PC-9 (cell line): ENCODE measurements around the gene DNAJC28. TPM values are rescaled to one million over a fixed set of nuclear protein-coding genes. Genes with fewer than 3 reads are reported as not detected.
"Not testable (repeated sequence)": the region's sequence is repeated elsewhere in the genome, so short reads cannot be mapped to it uniquely, and the experiment has no call there.

ENCODE experiments used
- BruUV-seq: library from RNA; stranded (reverse); fragments of 400-500 nt; replicated peaks from 2 replicates; lab custom pipeline; 2021; lab: Mats Ljungman, UMichigan
- CTCF ChIA-PET: fragments of 300-600 bp; sonication (Branson Sonifier 250); formaldehyde crosslinking; loops from one replicate; lab custom pipeline; 2022; ENCODE audit warnings: antibody characterized with exemption; lab: Charles Lee
- POLR2A ChIA-PET: fragments of 300-600 bp; sonication (Branson Sonifier 250); formaldehyde crosslinking; loops from one replicate; lab custom pipeline; 2022; ENCODE audit warnings: antibody characterized with exemption; ENCODE audit not compliant: unreplicated experiment; lab: Charles Lee
- DNase-seq, 2 experiments: peaks; one replicate each; pipeline versions ENCODE4 v3.0.0 to v3.0.0-alpha.2; 2015 to 2022; ENCODE audit warnings: mixed read lengths in 1 of 2
- H2AFZ ChIP-seq: fragments of 200-600 bp; sonication (generic); 2 replicates; pipeline ENCODE4 v1.8.1; 2017; ENCODE audit warnings: antibody characterized with exemption
- H3F3A ChIP-seq: fragments of 200-600 bp; sonication (generic); 2 replicates; pipeline ENCODE4 v1.8.1; 2017; ENCODE audit warnings: antibody characterized with exemption, mild to moderate bottlenecking, low read depth; ENCODE audit not compliant: insufficient read depth
- H3K27ac ChIP-seq: fragments of 200-600 bp; sonication (generic); 2 replicates; pipeline ENCODE4 v1.6.1; 2016; ENCODE audit warnings: mixed run types
- H3K27me3 ChIP-seq: fragments of 200-600 bp; sonication (generic); 2 replicates; pipeline ENCODE4 v1.6.1; 2016; ENCODE audit warnings: low read depth, mixed run types; ENCODE audit not compliant: insufficient read depth
- H3K36me3 ChIP-seq: fragments of 200-600 bp; sonication (generic); 2 replicates; pipeline ENCODE4 v1.6.1; 2016; ENCODE audit warnings: low read depth, mixed run types
- H3K4me1 ChIP-seq: fragments of 200-600 bp; sonication (generic); replicated peaks from 2 replicates; pipeline ENCODE4 v1.6.1; 2016; ENCODE audit warnings: mixed run types; ENCODE audit not compliant: insufficient read depth
- H3K4me2 ChIP-seq: fragments of 200-600 bp; sonication (generic); 2 replicates; pipeline ENCODE4 v1.6.1; 2017; ENCODE audit warnings: mixed run types
- H3K4me3 ChIP-seq: fragments of 200-600 bp; sonication (generic); 2 replicates; pipeline ENCODE4 v1.6.1; 2016; ENCODE audit warnings: mixed run types
- H3K79me2 ChIP-seq: fragments of 200-600 bp; sonication (generic); 2 replicates; pipeline ENCODE4 v1.6.1; 2017; ENCODE audit warnings: low read depth, mixed run types
- H3K9me2 ChIP-seq: fragments of 200-600 bp; sonication (generic); 2 replicates; pipeline ENCODE4 v1.8.1; 2017; ENCODE audit warnings: mild to moderate bottlenecking; ENCODE audit not compliant: insufficient read depth
- H3K9me3 ChIP-seq: fragments of 200-600 bp; sonication (generic); 2 replicates; pipeline ENCODE4 v1.8.1; 2016; ENCODE audit warnings: low read depth; ENCODE audit not compliant: insufficient read depth
- H4K20me1 ChIP-seq: fragments of 200-600 bp; sonication (generic); 2 replicates; pipeline ENCODE4 v1.8.1; 2017; ENCODE audit not compliant: insufficient read depth
- CTCF ChIP-seq: fragments of 200-600 bp; sonication (generic); conservative IDR thresholded peaks from 2 replicates; pipeline ENCODE4 v1.6.1; 2017; ENCODE audit warnings: mixed run types, antibody characterized with exemption, mild to moderate bottlenecking, moderate library complexity
- EZH2 ChIP-seq: fragments of 200-600 bp; sonication (generic); IDR thresholded peaks from 2 replicates; pipeline ENCODE4 v1.8.0; 2017; ENCODE audit warnings: antibody characterized with exemption, low read depth
- intact Hi-C: fragments of 100-400 bp; cut with micrococcal nuclease; formaldehyde crosslinking; loops from one replicate; pipeline ENCODE4 v1.10.0; 2022; ENCODE audit not compliant: unreplicated experiment
- total RNA-seq: library from RNA; stranded (reverse); gene quantifications from 2 replicates; pipeline ENCODE4 v1.2.3, GENCODE V29; 2021

The DNAJC28 gene
- total RNA-seq, 1 experiment from 2014 or later: 1.1 TPM

GRCh38 chr21:33473344-33473743 lies 18.2 kb downstream of the DNAJC28 start:
- Histone ChIP-seq H3K9me2 (no peaks in the 10 kb centered on the region), H3K4me3 (no peak overlapping the region), H3K4me2 (no peak overlapping the region), H3K9me3 (no peaks in the 10 kb centered on the region), H3K79me2 (no peaks in the 10 kb centered on the region), H3F3A (no peaks in the 10 kb centered on the region), H3K4me1 (0 out of 2 replicates have a peak, but pooled peaks cover 3% of the 10 kb centered on the region), H3K27ac (no peak overlapping the region), H3K36me3 (no peaks in the 10 kb centered on the region), H2AFZ (no peak overlapping the region), H4K20me1 (no peaks in the 10 kb centered on the region), H3K27me3 (no peaks in the 10 kb centered on the region)
- DNase-seq: no peak
- BruUV-seq: no TSS peak
- CTCF ChIA-PET: interaction anchor here (0.6 kb wide), 1 partner anchor 763 kb away, joined by 5 read pairs; no protein-coding TSS in a partner anchor
- POLR2A ChIA-PET: no interaction called here
- intact Hi-C loops: no loop called here
- no peak for TF ChIP-seq CTCF
- TF ChIP-seq EZH2: no peak

GRCh38 chr21:33470701-33471100 lies 20.8 kb downstream of the DNAJC28 start:
- ChIA-PET CTCF (no interaction called here), POLR2A (no interaction called here)
- Histone ChIP-seq H2AFZ (no peak overlapping the region), H3F3A (no peaks in the 10 kb centered on the region), H3K79me2 (no peaks in the 10 kb centered on the region), H4K20me1 (no peaks in the 10 kb centered on the region), H3K36me3 (no peaks in the 10 kb centered on the region), H3K9me3 (no peaks in the 10 kb centered on the region), H3K4me3 (no peak overlapping the region), H3K27me3 (no peaks in the 10 kb centered on the region), H3K9me2 (no peaks in the 10 kb centered on the region), H3K4me2 (no peak overlapping the region), H3K4me1 (no peaks in the 10 kb centered on the region), H3K27ac (no peak overlapping the region)
- DNase-seq: no peak
- intact Hi-C loops: no loop called here
- TF ChIP-seq EZH2 (no peak), CTCF (no peak)
- no TSS peak for BruUV-seq

- H3K4me1 ChIP-seq, H2AFZ ChIP-seq, H3K27me3 ChIP-seq, H3K4me3 ChIP-seq, BruUV-seq, CTCF ChIA-PET, H3F3A ChIP-seq, H3K9me2 ChIP-seq, H4K20me1 ChIP-seq, H3K27ac ChIP-seq, intact Hi-C loops, H3K4me2 ChIP-seq, POLR2A ChIA-PET, H3K36me3 ChIP-seq, H3K9me3 ChIP-seq, H3K79me2 ChIP-seq, DNase-seq: not testable (repeated sequence)
These were observed 22.3 kb downstream of the DNAJC28 start for GRCh38 chr21:33469183-33469582.
